HG02981 (cell line): ENCODE measurements around the gene SMIM36.
"Not testable (repeated sequence)": the region's sequence is repeated elsewhere in the genome, so short reads cannot be mapped to it uniquely, and the experiment has no call there.

Experiments used
- ATAC-seq: cut with Tn5 transposase; IDR thresholded peaks from one replicate; pipeline ENCODE4 v1.9.1; 2021; ENCODE audit warnings: mild to moderate bottlenecking, moderate library complexity; ENCODE audit not compliant: unreplicated experiment

The SMIM36 gene

DNA sequence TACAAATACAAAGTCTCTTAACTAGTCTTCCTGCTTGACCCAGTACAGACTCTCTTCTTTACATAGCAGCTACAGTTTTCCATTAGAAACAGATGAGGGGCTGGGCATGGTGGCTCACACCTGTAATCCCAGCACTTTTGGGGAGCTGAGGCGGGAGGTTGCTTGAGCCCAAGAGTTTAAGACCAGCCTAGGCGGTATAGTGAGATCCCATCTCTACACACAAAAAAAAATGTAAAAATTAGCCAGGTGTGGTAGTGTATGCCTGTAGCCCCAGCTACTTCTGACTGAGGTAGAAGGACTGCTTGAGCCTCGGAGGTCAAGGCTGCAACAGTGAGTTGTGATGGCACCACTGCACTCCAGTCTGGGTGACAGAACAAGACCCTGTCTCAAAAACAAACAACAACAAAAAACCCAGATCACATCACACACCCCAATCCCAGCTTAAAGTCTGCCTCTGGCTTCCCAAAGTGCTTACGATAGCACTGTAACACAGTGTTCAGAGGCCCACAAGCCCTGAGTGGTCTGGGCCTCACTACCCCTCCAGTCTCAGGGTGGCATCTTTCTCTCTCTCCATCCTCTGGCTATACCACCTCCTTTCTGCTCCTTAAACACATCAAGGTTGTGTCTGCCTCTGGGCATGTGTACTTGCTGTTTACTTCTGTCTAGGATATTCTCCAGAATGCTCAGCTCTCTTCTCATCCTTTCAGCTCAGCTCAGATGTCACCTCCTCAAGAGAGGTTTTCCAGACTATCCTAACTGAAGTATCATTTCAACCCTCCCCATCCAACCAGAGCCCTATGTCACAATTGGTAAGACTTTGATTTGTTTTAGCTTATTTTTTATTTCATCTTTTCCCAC, 93.6 kb downstream of the SMIM36 start:
- no peak for ATAC-seq

DNA sequence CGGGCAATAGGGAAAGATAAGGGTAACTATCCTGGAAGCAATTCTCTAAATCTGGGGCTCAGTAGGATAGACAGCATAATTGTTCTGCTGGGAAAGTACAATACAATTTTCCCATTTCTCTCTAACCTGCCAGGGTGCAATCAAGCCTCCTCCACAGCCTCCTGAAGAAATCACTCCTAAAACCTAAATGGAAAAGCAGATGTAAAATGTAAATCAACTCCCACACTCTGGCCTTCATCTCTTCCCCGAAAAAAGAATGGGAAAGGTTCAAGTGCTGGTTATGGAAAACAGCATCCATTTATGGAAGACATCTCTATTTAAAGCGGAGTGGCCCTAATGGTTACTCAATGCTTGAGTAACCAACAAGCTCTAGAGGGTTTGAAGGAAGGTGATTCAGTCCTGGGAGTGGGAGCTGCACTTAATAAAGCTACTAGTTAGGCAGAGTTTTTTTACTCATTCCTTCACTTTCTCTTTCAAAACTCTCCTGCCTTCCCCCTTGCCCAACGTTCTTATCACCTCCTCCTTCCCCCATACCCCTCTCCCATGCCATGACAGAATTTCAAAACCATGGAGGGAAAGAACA, 94.7 kb downstream of the SMIM36 start:
- ATAC-seq: no peak

DNA sequence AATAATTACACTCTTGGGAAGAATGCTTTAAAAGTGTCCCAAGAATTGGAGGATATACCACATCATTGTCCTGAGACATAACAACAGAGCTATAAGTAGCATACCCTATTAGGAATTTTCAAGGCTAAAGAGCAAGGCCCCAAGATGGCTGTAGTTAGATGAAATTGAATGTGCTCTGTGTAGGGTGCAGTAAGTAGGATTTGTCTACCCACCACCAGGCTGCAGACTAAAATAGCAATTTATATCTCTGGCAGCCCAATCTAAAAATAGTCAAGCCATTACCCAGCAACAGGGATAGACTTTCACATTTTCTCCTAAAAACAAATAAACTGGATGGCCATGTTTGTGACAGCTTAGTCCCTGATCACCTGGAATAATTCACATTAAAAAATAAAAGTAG, 95.3 kb downstream of the SMIM36 start:
- ATAC-seq: no peak

- ATAC-seq: no peak
Observed at GRCh38 chr17:55414983-55415382, 96.3 kb downstream of the SMIM36 start.

DNA sequence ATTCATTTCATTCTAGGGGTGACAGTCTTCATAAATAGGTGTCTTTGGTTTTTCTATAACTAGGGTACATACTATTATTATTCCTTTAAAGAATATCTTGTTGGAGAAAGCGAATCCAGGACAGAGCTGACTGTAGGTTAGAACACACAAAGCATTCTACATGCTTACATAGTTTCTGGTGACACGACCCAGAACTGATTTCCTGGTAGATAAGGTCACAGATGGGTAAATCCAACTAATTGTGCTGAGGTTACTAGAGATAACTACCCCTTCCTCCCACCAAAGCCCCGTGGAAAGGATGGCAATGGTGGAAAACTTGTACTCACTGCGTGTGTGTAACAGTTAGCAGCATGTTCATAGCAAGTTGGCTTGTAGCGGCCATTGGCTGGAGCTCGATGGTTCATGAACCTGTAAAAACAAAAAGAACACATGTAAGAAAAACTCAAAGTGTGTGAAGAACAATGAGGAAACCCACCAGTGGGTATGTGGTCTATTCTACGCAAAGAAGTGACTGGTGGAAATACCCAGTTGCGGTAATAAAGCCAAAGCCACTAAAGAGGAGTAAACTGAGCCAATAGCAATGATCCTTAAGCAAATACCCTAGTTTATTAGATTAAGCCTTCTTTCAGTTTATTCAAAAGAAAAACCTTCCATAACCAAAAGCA, 97.3 kb downstream of the SMIM36 start:
- no peak for ATAC-seq

- ATAC-seq: no peak
Observed at GRCh38 chr17:55411463-55411855, 99.8 kb downstream of the SMIM36 start.

DNA sequence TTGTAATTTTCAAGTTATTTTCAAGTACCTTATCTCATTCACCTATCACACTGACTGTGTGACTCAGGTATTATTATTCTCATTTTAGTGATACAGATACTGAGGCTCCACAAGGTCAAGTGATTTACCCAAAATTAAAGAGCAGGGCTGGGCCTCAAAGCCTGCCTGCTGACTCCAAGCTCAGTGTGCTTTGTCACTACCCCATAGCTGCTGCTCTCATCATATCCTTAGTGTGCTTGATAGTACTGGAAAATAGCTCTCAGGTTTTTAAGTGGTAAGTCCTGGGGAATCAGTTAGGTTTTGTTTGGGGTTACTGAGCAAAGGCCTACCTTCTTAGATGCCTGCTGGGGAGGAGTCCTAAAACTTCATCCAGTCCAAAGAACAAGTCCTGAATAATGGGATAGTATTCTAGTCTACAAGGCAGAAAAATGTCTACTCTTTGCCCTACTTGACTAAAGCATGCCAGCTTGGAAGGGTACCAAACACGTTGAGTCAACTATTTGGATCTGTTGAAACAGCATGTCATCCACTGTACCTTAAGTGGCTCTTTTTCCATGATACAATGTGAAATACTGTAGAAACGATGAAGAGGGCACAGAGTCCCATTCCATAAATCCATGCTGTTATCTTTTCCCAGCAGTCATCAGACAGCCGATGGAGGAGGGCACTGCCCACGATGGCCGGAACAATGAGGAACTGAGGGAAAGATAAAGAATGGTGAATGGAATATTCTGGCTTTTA, 100.4 kb downstream of the SMIM36 start:
- ATAC-seq: no peak

- no peak for ATAC-seq
Observed at GRCh38 chr17:55409030-55409800, 102.0 kb downstream of the SMIM36 start.

DNA sequence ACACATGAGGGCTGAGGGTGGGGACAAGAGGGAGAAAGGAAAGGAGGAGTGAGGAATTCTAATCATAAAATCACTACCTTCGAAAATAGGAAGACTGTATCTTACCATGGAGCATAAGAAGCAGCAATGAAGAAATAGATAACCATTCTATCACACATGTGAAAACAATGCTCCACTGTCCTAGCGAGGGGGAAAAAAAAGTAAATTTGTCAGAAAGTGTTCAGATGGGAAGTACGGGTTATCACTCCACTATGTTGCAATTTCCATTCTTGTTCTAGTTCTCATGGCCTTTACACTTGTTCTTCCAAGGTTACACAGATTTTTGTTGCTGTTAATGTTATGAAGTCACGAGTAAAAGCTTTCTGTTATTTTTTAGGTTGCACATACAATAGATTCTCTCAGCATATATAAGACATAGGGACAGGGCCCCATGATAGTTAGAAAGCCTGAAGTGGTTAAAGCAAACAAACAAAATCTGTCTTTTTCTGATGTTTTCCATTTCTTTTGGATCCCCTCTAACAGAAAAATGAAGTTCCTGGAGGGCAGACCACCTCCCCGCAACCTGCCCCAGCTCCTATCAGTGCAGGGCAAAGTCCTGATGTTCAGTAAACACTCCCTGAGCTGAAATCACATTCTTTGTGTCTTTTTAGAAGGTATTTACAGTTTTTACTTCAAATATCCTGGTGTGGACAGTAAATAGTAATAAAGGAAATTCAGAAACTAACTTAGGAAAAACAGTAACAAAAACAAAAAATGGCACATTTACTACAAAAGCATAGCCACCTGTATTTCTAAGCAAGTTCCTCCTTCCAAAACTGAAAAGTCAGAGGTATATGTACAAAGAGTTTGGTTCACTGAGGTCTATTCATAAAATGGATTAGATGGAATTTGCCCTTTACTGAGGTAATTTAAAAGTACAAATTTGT, 103.3 kb downstream of the SMIM36 start:
- no peak for ATAC-seq

- no peak for ATAC-seq
Observed at GRCh38 chr17:55405600-55405999, 105.7 kb downstream of the SMIM36 start.

GRCh38 chr17:55404197-55404596, 107.1 kb downstream of the SMIM36 start:
- not testable (repeated sequence) for ATAC-seq

DNA sequence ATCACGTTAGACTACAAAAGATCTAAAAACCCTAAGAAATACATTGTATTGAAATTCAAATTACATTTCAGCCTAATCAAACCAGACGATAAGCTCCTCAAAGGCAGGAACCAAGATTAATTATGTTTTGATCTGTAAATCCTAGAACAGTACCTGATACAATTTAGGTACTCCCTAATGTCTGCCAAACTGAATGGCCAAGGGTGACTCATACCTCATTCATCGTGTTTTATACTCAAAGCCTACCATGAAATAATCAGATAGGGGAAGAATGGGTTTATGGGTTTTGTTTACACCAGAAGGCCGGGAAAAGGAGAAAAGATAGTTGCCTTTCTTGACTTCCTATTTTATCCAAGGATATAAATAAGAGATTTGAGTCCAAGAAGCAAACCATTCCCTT, 108.9 kb downstream of the SMIM36 start:
- ATAC-seq: no peak
